RPMI7951 (cell line): ENCODE data around the gene IGFALS. TPM values are rescaled to one million over a fixed set of nuclear protein-coding genes. Genes with fewer than 3 reads are reported as not detected.

Experiments
- DNase-seq: peaks from one replicate; pipeline ENCODE4 v3.0.0-alpha.2; 2012; ENCODE audit warnings: low read depth
- total RNA-seq: library from RNA; depleted of rRNA; stranded (reverse); fragments of >200 nt; shearing (Covaris generic); gene quantifications from 2 replicates; pipeline ENCODE4 v1.2.3, GENCODE V29; 2014; rRNA removed

Gene IGFALS
- total RNA-seq, 1 experiment from 2014 or later: not detected

GRCh38 chr16:1744338-1744840, 49.1 kb downstream of the IGFALS start:
- no peak for DNase-seq

- DNase-seq: no peak
Measured at GRCh38 chr16:1743376-1744337, 49.8 kb downstream of the IGFALS start.

- DNase-seq: no peak
Measured at GRCh38 chr16:1741553-1742165, 51.8 kb downstream of the IGFALS start.

GRCh38 chr16:1740781-1741490, 52.6 kb downstream of the IGFALS start:
- no peak for DNase-seq

Other genes with a start within 250 kb of the IGFALS start
- gene IFT140, start 181.6 kb downstream of the IGFALS start, total RNA-seq: 4.9 and 9.4 TPM in 2 replicates
- gene CRAMP1, start 181.3 kb downstream of the IGFALS start, total RNA-seq: 3.2 and 4.7 TPM in 2 replicates
- 140 and 148 TPM in 2 replicates for gene JPT2, start 115.4 kb downstream of the IGFALS start, total RNA-seq
- gene MAPK8IP3, start 87.5 kb downstream of the IGFALS start, total RNA-seq: 6.7 and 16.3 TPM in 2 replicates
- 50.2 and 65.5 TPM in 2 replicates for gene NME3, start 22.2 kb downstream of the IGFALS start, total RNA-seq
- gene EME2, start 20.9 kb downstream of the IGFALS start, total RNA-seq: 1.1 and 1.6 TPM in 2 replicates
- gene MRPS34, start 20.6 kb downstream of the IGFALS start, total RNA-seq: 82.5 and 136 TPM in 2 replicates
- gene SPSB3, start 11.1 kb downstream of the IGFALS start, total RNA-seq: 15.6 and 22.7 TPM in 2 replicates
- 50.1 and 71.5 TPM in 2 replicates for gene NUBP2, start 10.7 kb downstream of the IGFALS start, total RNA-seq
- gene HAGH, start 33.1 kb upstream of the IGFALS start, total RNA-seq: 50.7 and 68.8 TPM in 2 replicates
- 39.3 and 54.6 TPM in 2 replicates for gene FAHD1, start 33.5 kb upstream of the IGFALS start, total RNA-seq
- not detected in 2 replicates for gene MEIOB, start 78.5 kb upstream of the IGFALS start, total RNA-seq
- not detected in 2 replicates for gene HS3ST6, start 124.7 kb upstream of the IGFALS start, total RNA-seq
- 12.2 and 14.4 TPM in 2 replicates for gene MSRB1, start 149.5 kb upstream of the IGFALS start, total RNA-seq
- not detected in 2 replicates for gene RPL3L, start 161.0 kb upstream of the IGFALS start, total RNA-seq
- 209 and 290 TPM in 2 replicates for gene NDUFB10, start 165.8 kb upstream of the IGFALS start, total RNA-seq
- gene RPS2, start 171.1 kb upstream of the IGFALS start, total RNA-seq: 1,519 and 1,683 TPM in 2 replicates
- not detected in 2 replicates for gene RNF151, start 173.2 kb upstream of the IGFALS start, total RNA-seq
- gene TBL3, start 178.3 kb upstream of the IGFALS start, total RNA-seq: 28.8 and 40.4 TPM in 2 replicates
- gene NOXO1, start 187.8 kb upstream of the IGFALS start, total RNA-seq: not detected in 2 replicates
- gene GFER, start 190.5 kb upstream of the IGFALS start, total RNA-seq: 6.7 and 16.5 TPM in 2 replicates
- gene SYNGR3, start 196.3 kb upstream of the IGFALS start, total RNA-seq: 5.5 and 6.6 TPM in 2 replicates
- 9.7 and 13.6 TPM in 2 replicates for gene ZNF598, start 216.1 kb upstream of the IGFALS start, total RNA-seq
- 0.20 and 0.24 TPM in 2 replicates for gene NPW, start 226.1 kb upstream of the IGFALS start, total RNA-seq
- gene NHERF2, start 233.2 kb upstream of the IGFALS start, total RNA-seq: 49.0 and 51.1 TPM in 2 replicates